H1 (cell line): ENCODE measurements around the gene MRPS12. TPM values are rescaled to one million over a fixed set of nuclear protein-coding genes. Genes with fewer than 3 reads are reported as not detected.

ENCODE experiments used
- CTCF ChIA-PET: fragments of 300-600 bp; sonication (Branson Sonifier 250); formaldehyde crosslinking; loops from one replicate; lab custom pipeline; 2021; ENCODE audit not compliant: partially characterized antibody; lab: Charles Lee
- POLR2A ChIA-PET: fragments of 300-600 bp; sonication (Branson Sonifier 250); formaldehyde crosslinking; loops from one replicate; lab custom pipeline; 2021; ENCODE audit warnings: inconsistent platforms; ENCODE audit not compliant: partially characterized antibody; lab: Charles Lee
- DNase-seq, 2 experiments: peaks; one replicate each; pipeline versions ENCODE4 v3.0.0 to v3.0.0-alpha.2; 2010 to 2022; ENCODE audit warnings: low spot score in 2 of 2, low read depth in 1 of 2, mixed read lengths in 1 of 2
- FAIRE-seq: peaks from 2 replicates; lab custom pipeline; 2011; peaks lifted over from hg19 to GRCh38; lab: Jason Lieb, UNC
- H2AFZ ChIP-seq: 2 replicates; pipeline ENCODE4 v1.8.1; 2012; ENCODE audit warnings: low read length, inconsistent platforms
- H2AK5ac ChIP-seq: 2 replicates; pipeline ENCODE4 v1.6.1; 2013; ENCODE audit warnings: low read depth, low read length
- H2BK120ac ChIP-seq: replicated peaks from 2 replicates; pipeline ENCODE3; 2013; ENCODE audit warnings: low read depth, low read length, inconsistent platforms
- H2BK12ac ChIP-seq: 2 replicates; pipeline ENCODE4 v1.6.1; 2013; ENCODE audit warnings: low read depth, low read length
- H2BK15ac ChIP-seq: 2 replicates; pipeline ENCODE4 v1.6.1; 2013; ENCODE audit warnings: low read length
- H2BK20ac ChIP-seq: 2 replicates; pipeline ENCODE4 v1.6.1; 2013; ENCODE audit warnings: low read length
- H2BK5ac ChIP-seq: 2 replicates; pipeline ENCODE4 v1.6.1; 2013; ENCODE audit warnings: low read depth, low read length
- H3K14ac ChIP-seq: 2 replicates; pipeline ENCODE4 v1.6.1; 2013; ENCODE audit warnings: inconsistent platforms; ENCODE audit not compliant: insufficient read length
- H3K18ac ChIP-seq: 2 replicates; pipeline ENCODE4 v1.6.1; 2013; ENCODE audit warnings: low read length; ENCODE audit errors: extremely low read depth
- H3K23ac ChIP-seq: 2 replicates; pipeline ENCODE4 v1.6.1; 2013; ENCODE audit warnings: inconsistent platforms; ENCODE audit not compliant: insufficient read length
- H3K23me2 ChIP-seq: 2 replicates; pipeline ENCODE4 v1.6.1; 2013; ENCODE audit warnings: low read depth, low read length
- H3K27ac ChIP-seq: 2 replicates; pipeline ENCODE4 v1.6.1; 2011; ENCODE audit warnings: low read depth, low read length, inconsistent platforms
- H3K27me3 ChIP-seq, 4 experiments: replicated peaks in 1 of 4; 1 replicate in 1 of 4; 2 replicates in 3 of 4; pipeline versions ENCODE4 v1.6.1 to v1.8.1; 2011 to 2013; ENCODE audit warnings: low read length in 3 of 4, mild to moderate bottlenecking in 3 of 4, inconsistent platforms in 2 of 4, mixed read lengths in 2 of 4, moderate library complexity in 1 of 4; ENCODE audit not compliant: control insufficient read depth in 3 of 4, insufficient read depth in 3 of 4; ENCODE audit errors: extremely low read depth in 1 of 4
- H3K36me3 ChIP-seq, 4 experiments: 2 replicates each; pipeline versions ENCODE4 v1.6.1 to v1.8.1; 2011 to 2013; ENCODE audit warnings: mild to moderate bottlenecking in 4 of 4, low read length in 3 of 4, moderate library complexity in 2 of 4, control low read depth in 1 of 4, inconsistent platforms in 1 of 4; ENCODE audit not compliant: insufficient read depth in 4 of 4, control insufficient read depth in 2 of 4
- H3K4ac ChIP-seq: replicated peaks from 2 replicates; pipeline ENCODE3; 2013; ENCODE audit warnings: low read length, low read depth, mixed read lengths, inconsistent platforms; ENCODE audit not compliant: insufficient read length
- H3K4me1 ChIP-seq, 4 experiments: replicated peaks in 1 of 4; 1 replicate in 1 of 4; 2 replicates in 3 of 4; pipeline versions ENCODE4 v1.6.1 to v1.8.1; 2011 to 2013; ENCODE audit warnings: low read length in 3 of 4, inconsistent platforms in 2 of 4, mixed read lengths in 1 of 4; ENCODE audit not compliant: insufficient read depth in 4 of 4, control insufficient read depth in 3 of 4
- H3K4me2 ChIP-seq, 2 experiments: 2 replicates each; pipeline versions ENCODE4 v1.6.1 to v1.8.1; 2011 to 2013; ENCODE audit warnings: low read depth in 2 of 2, low read length in 2 of 2, control low read depth in 1 of 2, inconsistent platforms in 1 of 2, mild to moderate bottlenecking in 1 of 2; ENCODE audit not compliant: insufficient read depth in 1 of 2
- H3K4me3 ChIP-seq, 4 experiments: fragments of 200-600, 300-600 bp in 1 of 4; sonication (generic), shearing (Covaris generic), sonication (Bioruptor Twin) in 1 of 4; 2 replicates each; pipeline versions ENCODE4 v1.5.1 to v1.8.1; 2011 to 2016; ENCODE audit warnings: low read length in 4 of 4, low read depth in 3 of 4, control low read depth in 2 of 4, inconsistent platforms in 2 of 4, mild to moderate bottlenecking in 2 of 4, mixed read lengths in 1 of 4, moderate library complexity in 1 of 4; ENCODE audit not compliant: insufficient read depth in 2 of 4; ENCODE audit errors: extremely low read depth in 1 of 4
- H3K56ac ChIP-seq: replicated peaks from 2 replicates; pipeline ENCODE3; 2013; ENCODE audit warnings: low read depth, mild to moderate bottlenecking, mixed read lengths, low read length, inconsistent platforms; ENCODE audit not compliant: insufficient read length
- H3K79me1 ChIP-seq: 2 replicates; pipeline ENCODE4 v1.6.1; 2013; ENCODE audit warnings: low read depth, low read length, control low read depth
- H3K79me2 ChIP-seq, 2 experiments: 2 replicates each; pipeline versions ENCODE4 v1.6.1 to v1.8.1; 2012 to 2013; ENCODE audit warnings: low read length in 2 of 2, mild to moderate bottlenecking in 2 of 2, inconsistent platforms in 1 of 2; ENCODE audit not compliant: insufficient read depth in 2 of 2, control insufficient read depth in 1 of 2
- H3K9ac ChIP-seq, 4 experiments: replicated peaks in 1 of 4; 1 replicate in 1 of 4; 2 replicates in 3 of 4; pipeline versions ENCODE4 v1.6.1 to v1.8.1; 2011 to 2013; ENCODE audit warnings: low read depth in 3 of 4, low read length in 3 of 4, control low read depth in 2 of 4, mild to moderate bottlenecking in 2 of 4, moderate library complexity in 2 of 4, inconsistent platforms in 1 of 4; ENCODE audit errors: extremely low read depth in 1 of 4
- H3K9me3 ChIP-seq, 2 experiments: 2 replicates each; pipeline versions ENCODE4 v1.6.1 to v1.8.1; 2012 to 2013; ENCODE audit warnings: mild to moderate bottlenecking in 2 of 2, moderate library complexity in 2 of 2, control low read depth in 1 of 2, inconsistent platforms in 1 of 2, low read depth in 1 of 2, low read length in 1 of 2, mixed read lengths in 1 of 2; ENCODE audit not compliant: insufficient read depth in 2 of 2
- H4K20me1 ChIP-seq, 2 experiments: replicated peaks in 1 of 2; 2 replicates each; pipeline versions ENCODE3 to v1.8.1; 2011 to 2013; ENCODE audit warnings: inconsistent platforms in 2 of 2, low read length in 2 of 2, mild to moderate bottlenecking in 1 of 2; ENCODE audit not compliant: insufficient read depth in 2 of 2, control insufficient read depth in 1 of 2
- H4K5ac ChIP-seq: 2 replicates; pipeline ENCODE4 v1.6.1; 2013; ENCODE audit warnings: low read length, low read depth, mixed read lengths, inconsistent platforms; ENCODE audit not compliant: insufficient read length
- H4K8ac ChIP-seq: 2 replicates; pipeline ENCODE4 v1.8.0; 2013; ENCODE audit warnings: mild to moderate bottlenecking, moderate library complexity, low read length, inconsistent platforms; ENCODE audit not compliant: insufficient read depth; ENCODE audit errors: extremely low read depth
- H4K91ac ChIP-seq: replicated peaks from 2 replicates; pipeline ENCODE3; 2013; ENCODE audit warnings: low read length, mixed read lengths, inconsistent platforms; ENCODE audit not compliant: insufficient read length
- ASH2L ChIP-seq: fragments of 200-600, 300-600 bp; sonication (generic); IDR thresholded peaks from one replicate; pipeline ENCODE4 v1.7.1; 2017; ENCODE audit warnings: low read length
- BACH1 ChIP-seq: IDR thresholded peaks from 2 replicates; pipeline ENCODE4 v1.6.1; 2012; ENCODE audit warnings: low read length, improper control_type of control experiment
- CEBPB ChIP-seq: IDR thresholded peaks from 2 replicates; pipeline ENCODE4 v1.6.1; 2012; ENCODE audit warnings: low read depth, low read length
- GTF2F1 ChIP-seq: IDR thresholded peaks from 2 replicates; pipeline ENCODE4 v1.6.1; 2012; ENCODE audit warnings: low read depth, low read length, improper control_type of control experiment, borderline replicate concordance
- HDAC2 ChIP-seq, 2 experiments: fragments of 300-600 bp in 1 of 2; sonication (generic) in 1 of 2; IDR thresholded peaks; 2 replicates each; pipeline ENCODE4 v1.6.1; 2011 to 2012; ENCODE audit warnings: low read depth in 2 of 2, low read length in 2 of 2, mild to moderate bottlenecking in 2 of 2, moderate library complexity in 2 of 2, borderline replicate concordance in 1 of 2, inconsistent platforms in 1 of 2
- POU5F1 ChIP-seq: IDR thresholded peaks from 2 replicates; pipeline ENCODE4 v1.6.1; 2011; ENCODE audit warnings: low read depth, mild to moderate bottlenecking, low read length, moderate library complexity
- RBBP5 ChIP-seq: IDR thresholded peaks from 2 replicates; pipeline ENCODE4 v1.7.1; 2012; ENCODE audit warnings: low read depth, mild to moderate bottlenecking, inconsistent platforms, low read length, moderate library complexity, borderline replicate concordance
- SAP30 ChIP-seq: fragments of 300-600 bp; sonication (generic); IDR thresholded peaks from 2 replicates; pipeline ENCODE4 v1.7.1; 2012; ENCODE audit warnings: low read length, moderate library complexity, mild to moderate bottlenecking, inconsistent platforms; ENCODE audit not compliant: insufficient read depth, insufficient replicate concordance
- SRF ChIP-seq: IDR thresholded peaks from 2 replicates; pipeline ENCODE4 v1.6.1; 2011; ENCODE audit warnings: mild to moderate bottlenecking, low read depth, low read length, moderate library complexity
- WGBS, 2 experiments: shearing (Covaris generic) in 1 of 2; methylation state at CpG; one replicate each; pipeline versions ENCODE4 v1.1.6 to v1.1.7; 2013 to 2015; ENCODE audit warnings: low lambda C conversion rate in 2 of 2, mixed read lengths in 2 of 2, inconsistent platforms in 1 of 2, low coverage in 1 of 2, missing lambda C conversion rate in 1 of 2; ENCODE audit not compliant: insufficient replicate concordance in 2 of 2, insufficient coverage in 1 of 2, insufficient read length in 1 of 2; ENCODE audit errors: extremely low coverage in 1 of 2, missing lambda C conversion rate in 1 of 2; 5-methylcytosine and 5-hydroxymethylcytosine counted together
- polyA plus RNA-seq, 7 experiments: library from polyadenylated mRNA; depleted of rRNA in 3 of 7; stranded (reverse) in 5 of 7; unstranded in 2 of 7; fragments of >200 nt in 5 of 7; fragments of 200-250 nt in 2 of 7; gene quantifications; 1 replicate in 5 of 7; 2 replicates in 1 of 7; 4 replicates in 1 of 7; pipeline versions ENCODE4 v1.2.1 to v1.2.3, GENCODE V29; 2011 to 2013; ENCODE audit warnings: missing spikeins in 2 of 7, mixed read lengths in 2 of 7
- total RNA-seq: library from RNA; stranded (reverse); fragmentation: NEBNext Ultra II Directional; extraction: Animal tissue kit (Norgen Biotek cat#: 25700); gene quantifications from 2 replicates; pipeline ENCODE4 v1.2.1, GENCODE V29; 2021
- TF ChIP-seq, protein P1 (sequence below): IDR thresholded peaks from 2 replicates; pipeline ENCODE4 v1.6.1; 2012; ENCODE audit warnings: inconsistent platforms

Gene MRPS12
- total and polyA plus RNA-seq, 2 of the 8 experiments (the other 6 are each of a cell fraction or from before 2014, with no cell fraction given) = 79.0 to 175 TPM

DNA sequence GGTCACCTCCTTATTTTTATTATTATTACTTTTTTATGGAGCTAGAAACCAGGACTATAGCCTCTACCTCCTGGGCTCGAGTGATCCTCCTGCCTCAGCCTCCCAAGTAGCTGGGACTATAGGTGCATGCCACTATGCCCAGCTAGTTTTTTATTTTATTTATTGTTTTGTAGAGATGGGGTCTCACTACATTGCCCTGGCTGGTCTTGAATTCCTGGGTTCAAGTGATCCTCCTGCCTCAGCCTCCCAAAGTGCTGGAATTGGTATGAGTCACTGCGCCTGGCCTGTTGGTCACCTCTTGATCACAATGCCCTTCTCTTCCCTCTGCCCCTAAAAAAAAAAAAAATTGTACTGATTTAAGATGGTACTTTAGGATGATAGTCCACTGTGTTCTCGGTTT is 20.4 kb downstream of the MRPS12 start:
- Histone ChIP-seq H2BK20ac (no peak overlapping the region), H4K5ac (no peak overlapping the region), H3K79me2 (no peaks in the 10 kb centered on the region), H3K79me1 (no peaks in the 10 kb centered on the region), H3K27ac (no peak overlapping the region), H3K23me2 (peaks cover 5% of the 10 kb centered on the region; the same call in 1 of the 2 replicates), H3K4me1 (peaks cover 0 to 5% (median 0%) of the 10 kb centered on the region in 4 experiments; a peak in 3 of 7 replicates), H2BK15ac (no peak overlapping the region), H3K36me3 (no peaks in the 10 kb centered on the region; a peak in 2 of 8 replicates), H3K9me3 (no peaks in the 10 kb centered on the region), H3K9ac (no peak overlapping the region), H3K4me2 (no peak overlapping the region), H4K91ac (no peak overlapping the region), H2BK12ac (no peak overlapping the region), H2AK5ac (no peak overlapping the region), H3K4me3 (no peak overlapping the region), H3K18ac (no peak overlapping the region), H3K4ac (no peak overlapping the region), H2BK5ac (no peak overlapping the region), H3K56ac (no peak overlapping the region), H2AFZ (no peak overlapping the region), H3K14ac (no peak overlapping the region), H2BK120ac (no peak overlapping the region), H3K23ac (no peak overlapping the region), H3K27me3 (peaks cover 0 to 3% (median under 1%) of the 10 kb centered on the region in 4 experiments; a peak in 1 of 7 replicates), H4K8ac (no peak overlapping the region), H4K20me1 (peaks cover 0 to 3% of the 10 kb centered on the region in 2 experiments)
- DNase-seq (no peak), FAIRE-seq (no peak)
- ChIA-PET POLR2A (interaction anchor here (1.1 to 1.6 kb wide), 3 partner anchors 21 to 99 kb away, joined by 3 read pairs; partner anchors contain the start of gene SARS2), CTCF (interaction anchor here (1.2 to 14.5 kb wide), 2 partner anchors 18 to 237 kb away, joined by 3 to 120 read pairs; partner anchors contain the start of genes MRPS12 and SARS2)
- 82% methylated on average over 3 of the region's 3 CpGs; no CpG with 5 or more reads in 1 of the 2 experiments for WGBS, 2 experiments
- TF ChIP-seq SRF (no peak), CEBPB (no peak), SAP30 (no peak), HDAC2 (IDR thresholded peaks at IDR 0.05; ENCODE audit: borderline replicate concordance in 1 of 2, low read depth in 2 of 2, low read length in 2 of 2) (no peak), ASH2L (no peak), POU5F1 (no peak), RBBP5 (no peak), BACH1 (no peak), GTF2F1 (no peak)
- TF ChIP-seq, protein P1, sequence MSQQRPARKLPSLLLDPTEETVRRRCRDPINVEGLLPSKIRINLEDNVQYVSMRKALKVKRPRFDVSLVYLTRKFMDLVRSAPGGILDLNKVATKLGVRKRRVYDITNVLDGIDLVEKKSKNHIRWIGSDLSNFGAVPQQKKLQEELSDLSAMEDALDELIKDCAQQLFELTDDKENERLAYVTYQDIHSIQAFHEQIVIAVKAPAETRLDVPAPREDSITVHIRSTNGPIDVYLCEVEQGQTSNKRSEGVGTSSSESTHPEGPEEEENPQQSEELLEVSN = no peak
